ENCODE data around the gene PALLD. TPM values are rescaled to one million over a fixed set of nuclear protein-coding genes. Genes with fewer than 3 reads are reported as not detected.

Gene PALLD
- total RNA-seq, 1 donor from 2014 or later = 16.4 TPM

DNA sequence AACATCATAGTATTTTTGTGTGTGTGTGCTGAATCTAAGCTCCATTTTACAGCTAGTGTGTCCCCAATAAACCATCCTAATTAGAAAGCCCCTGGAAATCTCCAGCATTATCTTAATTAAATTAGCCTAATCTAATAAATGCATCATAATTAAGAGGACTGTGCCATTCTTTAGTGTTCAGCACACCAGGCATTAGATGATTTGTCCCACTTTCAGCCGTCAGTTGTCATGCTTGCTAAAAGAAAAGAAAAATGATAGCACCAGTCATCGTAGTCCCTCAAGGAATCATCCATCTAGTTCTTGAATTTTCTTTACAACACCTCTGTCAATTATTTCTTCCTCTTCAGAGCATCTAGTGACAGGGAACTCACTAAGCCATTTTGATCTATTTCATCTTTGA lies 155.9 kb downstream of the PALLD start:
- no peaks in the 10 kb centered on the region for H3K36me3 Mint-ChIP-seq (ENCODE audit: low read depth, unreplicated experiment)
- H3K27ac Mint-ChIP-seq (ENCODE audit: unreplicated experiment) = no peak overlapping the region
- TF ChIP-seq, protein P1, sequence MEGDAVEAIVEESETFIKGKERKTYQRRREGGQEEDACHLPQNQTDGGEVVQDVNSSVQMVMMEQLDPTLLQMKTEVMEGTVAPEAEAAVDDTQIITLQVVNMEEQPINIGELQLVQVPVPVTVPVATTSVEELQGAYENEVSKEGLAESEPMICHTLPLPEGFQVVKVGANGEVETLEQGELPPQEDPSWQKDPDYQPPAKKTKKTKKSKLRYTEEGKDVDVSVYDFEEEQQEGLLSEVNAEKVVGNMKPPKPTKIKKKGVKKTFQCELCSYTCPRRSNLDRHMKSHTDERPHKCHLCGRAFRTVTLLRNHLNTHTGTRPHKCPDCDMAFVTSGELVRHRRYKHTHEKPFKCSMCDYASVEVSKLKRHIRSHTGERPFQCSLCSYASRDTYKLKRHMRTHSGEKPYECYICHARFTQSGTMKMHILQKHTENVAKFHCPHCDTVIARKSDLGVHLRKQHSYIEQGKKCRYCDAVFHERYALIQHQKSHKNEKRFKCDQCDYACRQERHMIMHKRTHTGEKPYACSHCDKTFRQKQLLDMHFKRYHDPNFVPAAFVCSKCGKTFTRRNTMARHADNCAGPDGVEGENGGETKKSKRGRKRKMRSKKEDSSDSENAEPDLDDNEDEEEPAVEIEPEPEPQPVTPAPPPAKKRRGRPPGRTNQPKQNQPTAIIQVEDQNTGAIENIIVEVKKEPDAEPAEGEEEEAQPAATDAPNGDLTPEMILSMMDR (IDR thresholded peaks at IDR 0.05; ENCODE audit: unreplicated experiment) = no peak
- no peak for DNase-seq (ENCODE audit: low spot score)
- H3K4me3 Mint-ChIP-seq (ENCODE audit: unreplicated experiment) = no peak overlapping the region
- H3K27me3 Mint-ChIP-seq (ENCODE audit: unreplicated experiment) = peaks cover 3% of the 10 kb centered on the region
- H3K9me3 Mint-ChIP-seq (ENCODE audit: unreplicated experiment) = no peaks in the 10 kb centered on the region
- H3K4me1 Mint-ChIP-seq (ENCODE audit: unreplicated experiment) = no peaks in the 10 kb centered on the region

DNA sequence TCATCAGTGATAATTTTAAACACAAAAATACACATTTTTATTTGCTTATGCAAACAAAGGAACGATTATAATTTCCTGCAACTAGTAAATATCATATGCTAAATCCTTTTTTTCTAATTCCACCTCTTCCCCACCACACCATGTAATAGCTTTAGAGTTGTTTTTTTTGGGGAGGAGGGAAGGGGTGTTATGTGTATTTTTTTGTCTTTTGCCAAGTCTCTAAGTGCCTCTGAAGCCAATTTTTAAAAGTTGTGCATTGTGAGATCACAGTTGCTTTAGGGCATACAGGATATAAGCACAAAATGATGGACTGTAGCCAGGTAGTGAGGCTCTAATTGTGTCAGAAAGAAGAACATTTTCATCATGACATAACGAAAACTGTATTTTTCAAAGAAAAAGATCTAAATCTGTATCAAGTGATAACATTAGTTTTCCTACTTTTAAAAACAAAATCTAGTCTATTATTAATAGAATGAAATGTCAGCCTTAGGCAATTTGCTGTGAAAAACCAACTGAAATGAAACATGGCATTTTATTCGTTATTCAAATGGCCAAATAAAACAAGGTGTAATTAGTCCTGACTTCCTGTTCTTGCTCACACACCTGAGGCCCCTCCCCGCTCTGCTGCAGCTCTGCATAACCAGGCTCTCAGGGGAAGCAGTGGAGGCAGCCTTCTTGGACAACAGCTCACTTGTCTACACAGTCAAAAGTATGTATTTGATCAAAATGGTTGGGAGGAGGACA lies 157.4 kb downstream of the PALLD start:
- no peaks in the 10 kb centered on the region for H3K9me3 Mint-ChIP-seq (ENCODE audit: unreplicated experiment)
- H3K4me1 Mint-ChIP-seq (ENCODE audit: unreplicated experiment) = no peaks in the 10 kb centered on the region
- DNase-seq (ENCODE audit: low spot score) = no peak
- H3K4me3 Mint-ChIP-seq (ENCODE audit: unreplicated experiment) = no peak overlapping the region
- TF ChIP-seq, protein P1 (IDR thresholded peaks at IDR 0.05; ENCODE audit: unreplicated experiment) = no peak
- H3K27ac Mint-ChIP-seq (ENCODE audit: unreplicated experiment) = no peak overlapping the region
- peaks cover 3% of the 10 kb centered on the region for H3K27me3 Mint-ChIP-seq (ENCODE audit: unreplicated experiment)
- no peaks in the 10 kb centered on the region for H3K36me3 Mint-ChIP-seq (ENCODE audit: low read depth, unreplicated experiment)

DNA sequence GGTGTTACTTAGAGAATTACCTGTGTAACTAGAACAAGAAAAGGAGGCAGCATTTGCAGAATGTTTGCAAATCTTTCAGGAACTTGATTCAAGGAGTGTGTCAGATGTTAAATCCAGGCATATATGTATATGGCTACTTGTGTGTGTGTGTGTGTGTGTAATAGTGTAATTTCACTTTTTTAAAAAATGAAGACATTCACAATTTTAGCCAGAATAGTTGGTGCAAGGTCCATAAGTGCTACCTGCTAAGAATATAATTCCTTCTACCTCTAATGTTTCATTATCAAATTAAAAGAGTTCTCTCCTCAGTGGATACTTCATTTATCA lies 158.0 kb downstream of the PALLD start:
- no peaks in the 10 kb centered on the region for H3K9me3 Mint-ChIP-seq (ENCODE audit: unreplicated experiment)
- DNase-seq (ENCODE audit: low spot score) = no peak
- no peaks in the 10 kb centered on the region for H3K4me1 Mint-ChIP-seq (ENCODE audit: unreplicated experiment)
- H3K27ac Mint-ChIP-seq (ENCODE audit: unreplicated experiment) = no peak overlapping the region
- H3K36me3 Mint-ChIP-seq (ENCODE audit: low read depth, unreplicated experiment) = no peaks in the 10 kb centered on the region
- H3K4me3 Mint-ChIP-seq (ENCODE audit: unreplicated experiment) = no peak overlapping the region
- H3K27me3 Mint-ChIP-seq (ENCODE audit: unreplicated experiment) = peaks cover 3% of the 10 kb centered on the region
- TF ChIP-seq, protein P1 (IDR thresholded peaks at IDR 0.05; ENCODE audit: unreplicated experiment) = no peak

DNA sequence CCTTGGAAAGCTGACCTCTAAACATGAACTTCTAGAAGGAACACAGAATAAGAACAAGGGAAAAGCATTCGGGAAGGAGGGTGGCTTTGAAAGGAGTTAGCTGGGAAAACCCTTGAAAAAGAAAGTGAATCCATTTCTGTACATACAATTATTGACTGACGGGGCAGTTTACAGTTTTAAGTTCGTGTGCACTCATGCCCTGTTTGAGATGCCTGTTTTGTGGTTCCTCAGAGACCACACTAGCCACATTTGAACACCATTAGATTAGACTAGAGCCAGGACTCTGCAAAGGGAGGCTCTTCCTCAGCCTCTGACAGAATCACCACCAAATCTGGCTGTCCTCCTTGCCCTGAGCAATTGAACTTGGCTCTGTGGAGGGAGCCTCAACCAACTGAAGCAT lies 158.3 kb downstream of the PALLD start:
- no peak for DNase-seq (ENCODE audit: low spot score)
- Mint-ChIP-seq H3K27ac (ENCODE audit: unreplicated experiment) (no peak overlapping the region), H3K4me1 (ENCODE audit: unreplicated experiment) (no peaks in the 10 kb centered on the region), H3K9me3 (ENCODE audit: unreplicated experiment) (no peaks in the 10 kb centered on the region), H3K4me3 (ENCODE audit: unreplicated experiment) (no peak overlapping the region), H3K36me3 (ENCODE audit: low read depth, unreplicated experiment) (no peaks in the 10 kb centered on the region), H3K27me3 (ENCODE audit: unreplicated experiment) (peaks cover 3% of the 10 kb centered on the region)
- TF ChIP-seq, protein P1 (IDR thresholded peaks at IDR 0.05; ENCODE audit: unreplicated experiment) = no peak

DNA sequence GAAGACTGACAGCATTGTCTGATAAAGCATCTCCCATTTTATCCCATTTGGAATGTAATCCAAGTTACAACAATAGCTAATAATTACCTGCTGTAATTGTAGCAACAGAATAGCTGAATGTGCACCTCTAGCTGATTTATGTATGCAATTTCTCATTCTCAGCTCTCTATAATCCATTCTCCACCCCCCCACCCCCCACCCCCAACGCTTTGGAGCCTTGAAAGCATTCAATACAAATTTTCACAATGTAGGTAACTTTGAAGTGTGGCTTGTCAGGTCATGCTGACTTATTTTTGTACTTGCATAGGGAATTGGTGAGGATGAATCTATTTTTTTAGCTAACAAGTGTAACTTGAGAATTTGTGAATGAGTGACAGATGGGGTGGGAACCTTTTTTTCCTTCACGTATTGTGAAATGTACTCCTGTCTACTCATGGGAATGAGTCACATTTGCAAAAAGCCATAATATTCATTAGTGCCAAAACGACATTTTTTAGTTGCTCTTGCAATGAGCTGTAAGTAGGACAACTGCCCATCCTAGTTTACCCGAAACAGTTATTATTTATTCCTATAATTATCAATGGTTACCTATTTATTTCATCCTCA lies 159.3 kb downstream of the PALLD start:
- H3K27ac Mint-ChIP-seq (ENCODE audit: unreplicated experiment) = no peak overlapping the region
- TF ChIP-seq, protein P1 (IDR thresholded peaks at IDR 0.05; ENCODE audit: unreplicated experiment) = no peak
- no peaks in the 10 kb centered on the region for H3K9me3 Mint-ChIP-seq (ENCODE audit: unreplicated experiment)
- H3K4me1 Mint-ChIP-seq (ENCODE audit: unreplicated experiment) = no peaks in the 10 kb centered on the region
- DNase-seq (ENCODE audit: low spot score) = no peak
- no peaks in the 10 kb centered on the region for H3K36me3 Mint-ChIP-seq (ENCODE audit: low read depth, unreplicated experiment)
- no peak overlapping the region for H3K4me3 Mint-ChIP-seq (ENCODE audit: unreplicated experiment)
- H3K27me3 Mint-ChIP-seq (ENCODE audit: unreplicated experiment) = peaks cover 3% of the 10 kb centered on the region
